ENCODE measurements around the gene MBL2.

MBL2 gene

DNA sequence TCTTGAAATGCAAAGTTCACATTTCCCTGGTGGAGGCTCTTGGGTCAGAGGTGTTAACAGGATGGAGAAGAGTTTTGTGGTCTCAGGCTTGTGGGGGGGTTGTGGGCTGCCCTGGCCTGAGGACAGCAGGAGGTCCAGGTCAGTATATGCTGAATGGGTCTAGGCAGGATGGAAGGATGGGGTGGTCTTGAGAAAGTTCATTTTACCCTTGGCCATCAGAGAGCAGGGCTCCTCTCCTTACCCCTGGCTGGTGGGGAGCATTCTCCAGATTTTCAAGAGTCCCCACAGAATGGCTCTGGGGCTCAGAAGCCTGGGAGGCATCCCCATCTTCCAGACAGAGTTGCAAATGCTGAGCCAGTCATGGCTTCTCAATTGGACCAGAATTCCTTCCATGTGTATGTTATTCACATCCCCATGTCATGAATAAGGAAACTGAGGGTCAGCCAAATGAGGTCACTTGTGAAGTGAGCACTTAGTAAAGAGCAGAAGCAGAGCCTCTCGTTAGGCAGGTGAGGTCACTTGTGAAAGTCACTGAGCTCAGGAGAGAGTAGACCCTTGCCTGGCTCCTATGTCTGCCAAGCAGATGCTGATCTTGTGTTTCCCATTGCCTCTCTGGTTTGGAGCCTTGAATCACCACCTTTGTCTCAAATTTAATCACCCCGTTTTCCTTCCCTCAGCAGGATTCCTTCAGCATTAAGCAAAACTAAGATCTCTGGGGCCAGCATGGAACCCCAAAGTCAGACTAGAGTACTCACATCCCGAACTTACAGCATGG lies 33.0 kb downstream of the MBL2 start:
- DNase-seq: no peak

DNA sequence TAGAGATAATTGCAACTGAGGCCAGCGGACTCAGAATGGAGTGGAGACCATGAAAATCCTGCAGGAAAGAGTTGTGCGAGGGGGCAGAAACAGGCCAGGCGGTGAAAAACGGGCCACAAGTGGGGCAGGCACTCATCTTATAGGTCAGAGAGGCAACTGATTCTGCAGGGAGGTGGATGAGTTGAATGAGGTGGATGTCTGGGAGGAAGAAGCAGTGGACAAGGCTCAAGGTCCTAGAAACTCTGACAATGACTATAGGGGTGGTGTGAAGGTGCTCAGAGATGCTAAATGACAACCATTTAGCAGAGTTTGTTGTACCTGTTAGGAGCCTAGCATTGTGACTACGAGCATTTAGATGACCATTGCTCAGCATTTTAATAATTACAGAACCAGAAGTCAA lies 33.6 kb downstream of the MBL2 start:
- DNase-seq: no peak

DNA sequence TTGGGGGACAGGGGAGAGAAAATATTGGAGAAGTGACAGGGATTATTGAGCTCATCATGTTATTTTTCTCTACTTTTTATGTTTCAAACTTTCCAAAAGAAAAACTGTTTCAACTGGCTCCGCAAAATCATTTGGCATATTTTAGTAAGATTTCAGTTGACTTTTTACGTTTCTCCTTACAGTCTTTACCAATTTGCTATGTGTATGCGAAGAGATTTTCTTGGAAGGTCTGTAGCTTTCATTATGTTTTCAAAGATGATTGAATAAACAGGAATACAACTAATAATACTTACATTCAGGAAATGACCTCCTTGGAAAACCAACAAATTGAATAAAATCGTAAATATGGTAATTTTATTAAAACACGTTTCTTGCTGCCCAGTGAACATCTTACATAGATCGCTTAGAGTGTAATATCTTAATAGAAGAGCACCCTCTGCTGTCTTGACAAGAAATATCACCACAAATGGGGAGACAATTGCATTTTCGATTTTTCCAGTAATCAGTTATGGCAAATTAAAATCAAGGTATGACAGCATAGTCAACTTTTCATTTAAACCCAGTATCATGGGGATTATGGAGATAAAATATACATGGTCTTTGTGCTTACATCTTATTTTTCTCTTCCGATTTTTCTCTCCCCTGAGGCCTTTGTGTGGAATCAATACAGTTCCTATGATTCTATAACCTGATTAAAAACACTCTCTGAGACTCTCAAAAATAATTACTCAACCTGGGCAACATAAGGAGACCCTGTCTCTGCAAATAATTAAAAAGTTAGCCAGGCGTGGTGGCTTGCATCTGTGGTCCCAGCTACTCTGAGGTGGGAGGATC lies 43.1 kb downstream of the MBL2 start:
- DNase-seq: no peak

DNA sequence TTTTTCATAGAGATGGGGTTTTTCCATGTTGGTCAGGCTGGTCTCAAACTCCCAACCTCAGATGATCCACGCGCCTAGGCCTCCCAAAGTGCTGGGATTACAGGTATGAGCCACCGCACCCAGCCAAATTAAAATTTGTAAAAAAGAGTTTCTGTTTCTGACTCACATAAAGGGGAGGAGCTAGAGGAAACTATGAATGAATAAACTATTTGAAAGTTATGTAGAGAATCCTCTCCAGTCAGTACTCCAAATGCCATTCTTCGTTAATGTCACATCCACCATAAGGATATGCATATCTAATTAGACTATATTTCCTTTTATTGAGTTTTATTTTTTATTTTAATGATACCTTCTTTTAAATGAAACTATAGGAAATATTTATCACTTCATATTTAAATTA lies 52.6 kb downstream of the MBL2 start:
- DNase-seq: no peak
